Endothelial cell of umbilical vein (primary cell): ENCODE data around the gene MEIOB. TPM values are rescaled to one million over a fixed set of nuclear protein-coding genes. Genes with fewer than 3 reads are reported as not detected.

ENCODE experiments used
- Bru-seq: library from RNA; stranded (reverse); fragments of 400-500 nt; gene quantifications from one replicate; lab custom pipeline; 2021; lab: Mats Ljungman, UMichigan
- BruChase-seq, 2 experiments: library from RNA; stranded (reverse); fragments of 400-500 nt; gene quantifications; one replicate each; lab custom pipeline; 2021; lab: Mats Ljungman, UMichigan
- BruUV-seq: library from RNA; stranded (reverse); fragments of 400-500 nt; replicated peaks from 2 replicates; lab custom pipeline; 2021; lab: Mats Ljungman, UMichigan
- CTCF ChIA-PET: fragments of 300-600, 350-600 bp; sonication (Branson Sonifier 250); formaldehyde crosslinking; loops from one replicate; lab custom pipeline; 2021; ENCODE audit warnings: antibody characterized with exemption, inconsistent platforms; lab: Charles Lee
- POLR2A ChIA-PET: fragments of 300-600, 350-600 bp; sonication (Branson Sonifier 250); formaldehyde crosslinking; loops from one replicate; lab custom pipeline; 2021; ENCODE audit warnings: antibody characterized with exemption, inconsistent platforms; lab: Charles Lee
- DNase-seq: peaks from one replicate; pipeline ENCODE4 v3.0.0-alpha.2; 2011; ENCODE audit warnings: low read depth, low spot score
- FAIRE-seq: peaks from 2 replicates; lab custom pipeline; 2011; peaks lifted over from hg19 to GRCh38; lab: Jason Lieb, UNC
- H2AFZ ChIP-seq: 2 replicates; pipeline ENCODE4 v1.6.0; 2012; ENCODE audit warnings: low read depth, low read length, control low read depth, inconsistent platforms
- H3K27ac ChIP-seq: 2 replicates; pipeline ENCODE4 v1.5.1; 2011; ENCODE audit warnings: low read depth, mild to moderate bottlenecking, control low read depth, low read length, moderate library complexity; ENCODE audit not compliant: insufficient read depth
- H3K27me3 ChIP-seq, 2 experiments: 2 replicates each; pipeline versions ENCODE4 v1.6.0 to v1.6.1; 2011; ENCODE audit warnings: low read length in 2 of 2, mixed read lengths in 1 of 2; ENCODE audit not compliant: control insufficient read depth in 2 of 2, insufficient read depth in 2 of 2
- H3K36me3 ChIP-seq, 2 experiments: 2 replicates in 1 of 2; 3 replicates in 1 of 2; pipeline ENCODE4 v1.5.1; 2011; ENCODE audit warnings: low read length in 2 of 2, mild to moderate bottlenecking in 1 of 2, moderate library complexity in 1 of 2; ENCODE audit not compliant: control insufficient read depth in 2 of 2, insufficient read depth in 2 of 2; ENCODE audit errors: extremely low read depth in 1 of 2
- H3K4me1 ChIP-seq: 3 replicates; pipeline ENCODE4 v1.5.1; 2011; ENCODE audit warnings: mild to moderate bottlenecking, low read length; ENCODE audit not compliant: control insufficient read depth, insufficient read depth; ENCODE audit errors: extremely low read depth
- H3K4me2 ChIP-seq: 2 replicates; pipeline ENCODE4 v1.6.1; 2011; ENCODE audit warnings: low read length, control low read depth, mixed read lengths; ENCODE audit not compliant: insufficient read depth
- H3K4me3 ChIP-seq, 3 experiments: fragments of 200-600 bp in 1 of 3; sonication (generic), shearing (Covaris generic) in 1 of 3; replicated peaks in 1 of 3; 2 replicates each; pipeline ENCODE4 v1.5.1; 2011 to 2016; ENCODE audit warnings: control low read depth in 3 of 3, low read length in 3 of 3, mild to moderate bottlenecking in 2 of 3, inconsistent platforms in 1 of 3, low read depth in 1 of 3, moderate library complexity in 1 of 3; ENCODE audit not compliant: insufficient read depth in 1 of 3
- H3K79me2 ChIP-seq: 2 replicates; pipeline ENCODE4 v1.6.0; 2012; ENCODE audit warnings: low read length, inconsistent platforms; ENCODE audit not compliant: control insufficient read depth, insufficient read depth
- H3K9ac ChIP-seq: replicated peaks from 2 replicates; pipeline ENCODE3; 2011; ENCODE audit warnings: low read length, control low read depth; ENCODE audit not compliant: insufficient read depth; ENCODE audit errors: extremely low read depth
- H3K9me1 ChIP-seq: replicated peaks from 3 replicates; pipeline ENCODE4 v1.6.0; 2011; ENCODE audit warnings: mild to moderate bottlenecking, low read length; ENCODE audit not compliant: control insufficient read depth, insufficient read depth; ENCODE audit errors: extremely low read depth
- H3K9me3 ChIP-seq: replicated peaks from 2 replicates; pipeline ENCODE4 v1.5.1; 2012; ENCODE audit warnings: low read length, inconsistent platforms; ENCODE audit not compliant: control insufficient read depth, insufficient read depth
- H4K20me1 ChIP-seq: replicated peaks from 2 replicates; pipeline ENCODE3; 2011; ENCODE audit warnings: mild to moderate bottlenecking, low read length; ENCODE audit not compliant: control insufficient read depth, insufficient read depth; ENCODE audit errors: extremely low read depth
- CTCF ChIP-seq, 2 donors: IDR thresholded peaks; 1 replicate in 1 of 2; 2 replicates in 1 of 2; pipeline ENCODE4 v1.5.1; 2011; ENCODE audit warnings: low read length in 2 of 2, mild to moderate bottlenecking in 2 of 2, moderate library complexity in 2 of 2, control low read depth in 1 of 2, inconsistent platforms in 1 of 2, low read depth in 1 of 2; ENCODE audit not compliant: insufficient read depth in 1 of 2; ENCODE audit errors: extremely low read depth in 1 of 2
- EZH2 ChIP-seq: IDR thresholded peaks from 2 replicates; pipeline ENCODE4 v1.6.1; 2012; ENCODE audit warnings: borderline replicate concordance, low read depth, mild to moderate bottlenecking, moderate library complexity, low read length, inconsistent platforms; ENCODE audit not compliant: severe bottlenecking
- FOS ChIP-seq: IDR thresholded peaks from 2 replicates; pipeline ENCODE4 v1.6.1; 2011; ENCODE audit warnings: mild to moderate bottlenecking, low read length, moderate library complexity, borderline replicate concordance; ENCODE audit not compliant: insufficient read depth
- GATA2 ChIP-seq: IDR thresholded peaks from 2 replicates; pipeline ENCODE4 v1.7.0; 2011; ENCODE audit warnings: low read depth, mild to moderate bottlenecking, moderate library complexity, mixed read lengths, low read length; ENCODE audit not compliant: insufficient read length, insufficient read depth
- JUN ChIP-seq: IDR thresholded peaks from 2 replicates; pipeline ENCODE4 v1.6.1; 2011; ENCODE audit warnings: borderline replicate concordance, low read depth; ENCODE audit not compliant: insufficient read length, insufficient read depth
- MAX ChIP-seq: IDR thresholded peaks from 2 replicates; pipeline ENCODE4 v1.6.1; 2011; ENCODE audit not compliant: insufficient read depth, insufficient read length
- MYC ChIP-seq: IDR thresholded peaks from one replicate; pipeline ENCODE4 v1.6.1; 2011; ENCODE audit warnings: mild to moderate bottlenecking, low read depth, low read length
- POLR2A ChIP-seq: IDR thresholded peaks from 2 replicates; pipeline ENCODE4 v1.6.1; 2012; ENCODE audit warnings: low read depth, mild to moderate bottlenecking, control low read depth, low read length
- dilution Hi-C: fragments of 300-500 bp; cut with MboI; formaldehyde crosslinking; loops from one replicate; pipeline ENCODE4 v1.15.0; 2019; ENCODE audit warnings: low sequenced_read_pairs; ENCODE audit not compliant: extremely low pct_ligation_motif_present
- intact Hi-C: fragments of 100-400 bp; cut with micrococcal nuclease; formaldehyde crosslinking; loops from one replicate; pipeline ENCODE4 v1.10.0; 2022
- long read RNA-seq: library from polyadenylated mRNA; stranded (forward); transcript quantifications from one replicate; pipeline ENCODE4 v2.0.0, GENCODE V29; 2021
- polyA minus RNA-seq, 3 experiments: library from RNA; depleted of rRNA, polyadenylated mRNA; stranded (reverse); fragments of >200 nt; gene quantifications; 1 replicate in 1 of 3; 2 replicates in 2 of 3; pipeline ENCODE4 v1.2.3, GENCODE V29; 2011
- polyA plus RNA-seq, 4 experiments: library from polyadenylated mRNA; depleted of rRNA in 3 of 4; stranded (reverse) in 3 of 4; unstranded in 1 of 4; fragments of >200 nt; gene quantifications; 2 replicates each; pipeline versions ENCODE4 v1.2.1 to v1.2.3, GENCODE V29; 2011 to 2012; ENCODE audit warnings: missing spikeins in 1 of 4
- total RNA-seq: library from RNA; stranded (reverse); gene quantifications from 2 replicates; pipeline ENCODE4 v1.2.3, GENCODE V29; 2021

The MEIOB gene
- total RNA-seq, result not detected in 2 replicates
- 0.04 TPM in 1 of 2 replicates, not detected in the other for polyA plus RNA-seq
- polyA plus RNA-seq (2011; cell fraction: cytosol; rRNA removed), result 0.05 and 0.13 TPM in 2 replicates
- polyA plus RNA-seq (2011; cell fraction: nucleus; rRNA removed), result 0.15 and 0.18 TPM in 2 replicates
- polyA plus RNA-seq (2012), result 0.12 TPM in 1 of 2 replicates, not detected in the other
- polyA minus RNA-seq, result 0.81 TPM in 1 of 2 replicates, not detected in the other
- polyA minus RNA-seq (2011; cell fraction: cytosol; rRNA and poly(A)+ RNA removed), result not detected
- not detected in 2 replicates for polyA minus RNA-seq (2011; cell fraction: nucleus; rRNA and poly(A)+ RNA removed)
- Bru-seq, nascent RNA, result percentile 3 among the genes with signal in this experiment
- percentile 5 among the genes with signal in this experiment for BruChase-seq, experiment 1, labeled RNA remaining after a 6-hour chase
- not detected for BruChase-seq, experiment 2, labeled RNA remaining after a 2-hour chase
- long read RNA-seq, partial matches to known transcripts, result 0 of 3 reads
- long read RNA-seq, other reads (novel, unspliced or antisense), result 3 of 3 reads

- peak within 1 kb of the TSS in 2 of 3 experiments; percentile 13 to 23 for H3K4me3 ChIP-seq
- no peak within 1 kb of the TSS for H3K9ac ChIP-seq
- H3K4me1 ChIP-seq, result peaks cover 2% of the 10 kb centered on the region
- dilution Hi-C loops (no loop called here), intact Hi-C loops (loop anchor here (5.0 kb wide), 1 partner anchor 35 kb away; no protein-coding TSS in a partner anchor)
- TF ChIP-seq GATA2, result no peak
- no peak for TF ChIP-seq JUN
- TF ChIP-seq MYC, result no peak
- TF ChIP-seq POLR2A, result no peak
- no peak for TF ChIP-seq EZH2
- no peak for TF ChIP-seq MAX
- TF ChIP-seq FOS, result no peak
- TF ChIP-seq CTCF (IDR thresholded peaks at IDR 0.05; ENCODE audit: extremely low read depth in 1 of 2, insufficient read depth in 1 of 2, low read depth in 1 of 2, low read length in 2 of 2), result no peak
- H2AFZ ChIP-seq, result peak within 1 kb of the TSS; percentile 79
- peak within 1 kb of the TSS; percentile 36 for H3K4me2 ChIP-seq
- no TSS peak for BruUV-seq
- ChIA-PET CTCF (no interaction called here), POLR2A (no interaction called here)
- peak; percentile 16 for DNase-seq
- no peaks in the 10 kb centered on the region for H4K20me1 ChIP-seq
- H3K9me3 ChIP-seq, result no peaks in the 10 kb centered on the region
- H3K79me2 ChIP-seq, result no peaks in the 10 kb centered on the region
- peaks cover 0 to 8% of the 10 kb centered on the region in 2 experiments for H3K27me3 ChIP-seq
- no peaks in the 10 kb centered on the region for H3K36me3 ChIP-seq
- FAIRE-seq, result peak; percentile 4
- H3K27ac ChIP-seq, result no peak within 1 kb of the TSS
- H3K9me1 ChIP-seq, result no peaks in the 10 kb centered on the region
Observed at GRCh38 chr16:1871974-1872635, at the start of gene MEIOB. Gene MEIOB, minus strand, starts transcription at chr16:1872164. Its CDS starts 3,989 bp downstream, at chr16:1868175.
